ENCODE data around the gene NOTCH1.

NOTCH1 gene

DNA sequence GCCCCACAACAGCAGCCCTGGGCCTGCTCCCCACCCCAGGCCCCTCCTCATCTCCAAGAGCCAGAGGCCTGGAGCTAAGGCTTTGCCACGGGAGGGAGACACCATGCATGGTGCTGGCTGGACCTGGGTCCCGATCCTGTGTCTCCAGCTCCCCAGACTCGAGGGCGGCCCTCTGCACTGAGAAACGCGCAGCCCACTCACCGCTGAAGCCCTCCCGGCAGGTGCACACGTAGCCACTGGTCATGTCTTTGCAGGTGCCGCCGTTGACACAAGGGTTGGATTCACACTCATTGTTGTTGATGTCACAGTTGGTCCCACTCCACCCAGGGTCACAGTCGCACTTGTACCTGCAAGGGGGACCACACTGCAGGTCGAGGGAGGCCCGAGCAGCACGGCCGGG is 32.7 kb downstream of the NOTCH1 start:
- DNase-seq = no peak

DNA sequence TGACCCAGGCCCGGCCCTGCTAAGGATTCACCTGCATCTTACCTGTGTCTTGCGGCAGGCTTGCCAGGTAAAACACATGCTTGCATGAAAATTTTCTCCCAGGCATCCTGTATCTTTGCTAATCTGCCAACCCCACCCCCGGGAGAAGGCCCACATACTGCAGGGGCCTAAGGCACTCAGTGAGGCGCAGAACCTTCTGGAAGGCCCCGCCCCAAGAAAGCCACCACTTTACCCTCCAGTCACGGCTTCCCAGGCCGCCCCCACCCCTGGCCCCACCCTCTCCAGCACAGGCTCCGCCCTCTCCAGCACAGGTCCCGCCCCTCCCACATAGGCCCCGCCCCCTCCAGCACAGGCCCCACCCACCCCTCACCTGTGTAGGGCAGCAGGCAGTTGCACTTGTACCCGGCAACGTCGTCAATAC is 33.2 kb downstream of the NOTCH1 start:
- DNase-seq = peak; percentile 62

DNA sequence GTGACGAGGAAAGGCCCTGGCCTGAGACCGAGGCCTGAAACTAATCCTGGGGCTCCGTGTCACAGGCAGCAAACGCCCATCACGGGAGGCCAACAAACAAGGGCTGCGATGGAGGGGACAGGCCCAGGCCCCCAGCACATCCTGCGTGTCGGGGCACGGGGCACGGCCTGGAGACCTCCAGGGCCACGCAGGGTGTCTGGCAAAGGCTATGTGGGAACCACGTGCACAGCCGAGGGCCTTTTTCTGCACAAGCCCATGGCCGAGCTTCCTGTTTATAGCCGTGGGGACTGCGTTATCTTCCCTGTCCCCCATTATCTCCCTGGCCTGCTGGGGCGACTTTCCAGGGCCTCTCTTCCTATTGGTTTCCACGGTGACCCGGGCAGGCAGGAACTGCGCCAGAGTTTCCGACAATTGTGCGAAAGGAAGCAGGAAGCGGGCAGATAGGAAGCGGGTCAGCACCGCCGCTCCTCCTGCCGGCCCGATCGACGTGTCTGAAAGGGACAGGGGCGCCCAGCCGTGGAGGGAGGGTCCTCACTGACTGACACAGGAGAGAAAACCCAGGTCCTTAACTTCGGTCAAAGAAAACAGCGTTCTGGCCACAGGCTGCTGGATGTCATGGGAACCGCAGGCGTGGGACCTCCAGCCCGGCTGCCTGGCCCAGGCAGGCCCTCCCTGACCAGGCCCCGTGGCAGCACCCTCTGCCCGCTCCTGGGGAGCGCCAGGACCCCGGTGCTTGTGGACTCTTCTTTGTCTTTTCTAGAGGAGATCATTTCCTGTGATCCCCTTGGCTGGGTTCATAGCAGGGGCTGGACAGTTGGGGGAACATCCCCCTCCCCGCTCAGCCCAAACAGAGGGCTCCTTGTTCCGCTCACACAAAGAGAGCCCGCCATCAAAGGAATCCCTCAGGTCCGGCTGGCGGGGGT is 33.9 kb downstream of the NOTCH1 start:
- no peak for DNase-seq

DNA sequence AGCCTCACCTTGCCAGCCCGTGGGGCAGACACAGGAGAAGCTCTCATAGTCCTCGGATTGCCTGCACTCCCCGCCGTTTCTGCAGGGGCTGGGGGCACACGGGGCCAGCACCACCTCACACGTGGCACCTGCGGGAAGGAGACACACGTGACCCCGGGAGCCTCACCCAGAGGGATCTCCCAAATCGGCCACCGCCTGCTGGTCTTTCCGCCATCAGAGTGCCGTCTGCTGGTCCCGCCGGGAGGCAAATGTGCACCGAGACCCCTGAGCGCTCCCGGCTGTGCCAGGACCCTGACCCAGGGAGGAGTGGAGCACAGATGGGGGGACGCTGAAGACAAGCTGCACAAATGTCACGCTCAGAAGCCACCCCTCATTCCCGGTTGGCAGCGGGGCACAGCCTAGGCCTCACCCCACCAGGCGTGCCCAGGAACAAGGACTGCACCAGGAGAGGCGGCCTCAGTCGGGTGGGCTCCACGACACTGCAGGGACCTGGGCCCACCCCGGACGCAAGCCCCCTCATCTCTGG is 34.6 kb downstream of the NOTCH1 start:
- DNase-seq = no peak

DNA sequence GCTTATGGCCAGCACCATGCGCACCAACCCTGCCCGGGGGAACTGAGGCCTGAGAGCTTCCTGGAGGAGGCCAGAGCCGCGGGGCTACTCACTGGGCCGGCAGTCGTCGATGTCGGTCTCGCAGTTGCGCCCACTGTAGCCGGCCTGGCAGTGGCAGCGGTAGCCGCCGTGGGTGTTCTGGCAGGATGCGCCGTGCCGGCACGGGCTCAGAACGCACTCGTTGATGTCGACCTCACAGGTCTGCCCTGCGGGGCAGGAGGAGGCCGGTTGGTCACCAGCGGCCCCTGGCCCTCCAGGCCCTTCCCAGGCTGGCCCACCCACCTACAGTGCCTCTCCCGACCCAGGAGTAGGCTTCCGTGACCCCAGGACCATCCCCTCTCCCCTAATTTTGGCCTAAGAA is 35.3 kb downstream of the NOTCH1 start:
- DNase-seq = no peak

DNA sequence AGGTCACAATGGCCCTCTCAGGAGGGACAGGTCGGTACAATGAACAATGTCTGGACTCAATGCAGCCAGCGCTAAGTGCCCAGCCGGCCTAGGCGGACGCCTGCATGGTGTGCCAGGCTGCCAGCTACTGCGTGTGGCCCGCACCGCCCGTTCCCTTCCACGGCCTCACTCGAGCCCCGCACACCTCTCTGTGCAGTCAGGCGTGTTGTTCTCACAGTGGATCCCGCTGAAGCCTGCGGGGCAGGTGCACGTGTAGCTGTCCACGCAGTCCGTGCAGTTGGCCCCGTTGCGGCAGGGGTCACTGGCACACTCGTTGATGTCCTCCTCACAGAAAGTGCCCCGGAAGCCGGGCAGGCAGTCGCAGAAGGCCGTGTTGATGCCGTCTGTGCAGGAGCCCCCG is 36.3 kb downstream of the NOTCH1 start:
- no peak for DNase-seq

DNA sequence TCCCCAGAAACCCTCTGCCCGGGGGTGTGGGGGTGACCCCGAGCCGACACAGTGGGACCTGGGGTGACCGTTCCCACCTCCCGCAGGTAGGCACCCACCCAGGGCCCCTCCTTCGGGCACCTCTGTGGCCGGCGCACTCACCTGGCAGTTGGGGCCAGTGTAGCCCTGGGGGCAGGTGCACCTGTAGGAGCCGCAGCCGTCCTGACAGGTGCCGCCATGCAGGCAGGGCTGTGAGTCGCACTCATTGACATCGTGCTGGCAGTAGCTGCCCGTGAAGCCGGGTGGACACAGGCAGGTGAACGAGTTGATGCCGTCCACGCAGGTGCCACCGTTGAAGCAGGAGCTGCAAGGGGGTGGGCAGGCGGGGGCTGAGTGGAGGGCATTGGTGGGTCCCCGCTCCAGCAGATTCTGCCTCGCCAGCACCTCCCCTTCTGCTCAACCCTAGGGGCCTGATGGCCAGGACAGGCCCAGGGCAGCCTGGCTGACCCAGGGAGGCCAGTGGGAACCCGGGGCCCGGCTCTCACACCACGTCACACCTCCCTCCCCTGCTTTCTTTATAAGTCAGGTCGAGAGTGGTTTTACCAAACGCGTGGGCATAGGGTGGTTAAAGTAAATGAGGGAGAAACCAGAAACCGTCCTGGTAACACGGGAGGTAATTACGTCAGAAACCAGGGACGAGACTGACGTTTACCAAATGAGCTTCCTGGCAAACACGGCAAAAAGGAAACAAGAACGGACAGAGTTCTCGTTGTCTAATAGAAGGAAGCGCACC is 36.9 kb downstream of the NOTCH1 start:
- no peak for DNase-seq

DNA sequence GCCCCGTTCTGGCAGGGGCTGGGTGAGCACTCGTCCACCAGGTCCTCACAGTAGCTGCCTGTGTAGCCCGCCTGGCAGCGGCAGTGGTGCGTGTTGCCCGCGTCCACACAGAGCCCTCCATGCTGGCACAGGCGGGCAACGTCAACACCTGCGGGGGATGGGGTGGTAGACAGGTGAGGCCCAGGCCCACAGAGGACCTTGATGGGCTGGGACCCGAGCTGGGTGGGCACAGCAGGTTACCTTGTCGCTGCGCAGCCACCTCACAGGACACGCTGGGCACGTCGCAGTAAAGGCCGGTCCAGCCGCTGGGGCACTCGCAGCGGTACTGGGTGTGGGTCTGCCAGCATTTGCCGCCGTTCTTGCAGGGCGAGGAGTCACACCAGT is 37.9 kb downstream of the NOTCH1 start:
- no peak for DNase-seq

DNA sequence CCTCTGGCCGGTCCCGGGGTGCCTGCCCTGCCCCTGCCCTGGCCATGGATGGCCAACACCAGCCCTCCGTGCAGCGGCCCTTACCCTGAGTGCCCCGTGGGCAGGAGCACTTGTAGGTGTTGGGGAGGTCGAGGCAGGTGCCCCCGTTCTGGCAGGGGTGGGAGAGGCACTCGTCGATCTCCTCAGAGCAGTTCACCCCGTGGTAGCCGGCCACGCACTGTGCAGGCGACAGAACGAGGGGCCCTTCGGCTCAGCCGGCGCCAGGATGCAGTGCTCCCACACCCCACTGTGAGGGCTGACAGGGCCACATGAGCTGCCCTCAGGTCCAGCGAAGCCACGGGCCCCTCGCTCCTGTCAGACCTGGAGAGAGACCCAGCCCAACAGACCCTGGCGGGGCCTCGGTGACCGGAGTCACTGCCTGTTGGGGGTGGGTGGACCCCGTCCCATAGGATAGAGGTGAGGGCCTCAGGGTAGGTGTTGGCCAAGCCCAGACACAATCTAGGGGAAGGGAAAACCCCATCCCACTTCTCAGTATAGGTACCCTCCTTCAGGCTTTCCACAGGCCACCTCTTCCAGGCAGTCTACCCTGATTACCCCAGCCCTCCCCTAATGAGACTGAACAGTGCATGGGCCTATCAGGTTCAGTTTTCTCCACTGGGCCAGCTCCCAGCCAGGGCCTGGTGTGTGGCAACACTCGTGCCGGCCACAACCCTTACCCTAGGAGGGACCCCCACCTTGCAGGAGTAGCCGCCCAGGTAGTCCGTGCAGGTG is 38.4 kb downstream of the NOTCH1 start:
- no peak for DNase-seq

DNA sequence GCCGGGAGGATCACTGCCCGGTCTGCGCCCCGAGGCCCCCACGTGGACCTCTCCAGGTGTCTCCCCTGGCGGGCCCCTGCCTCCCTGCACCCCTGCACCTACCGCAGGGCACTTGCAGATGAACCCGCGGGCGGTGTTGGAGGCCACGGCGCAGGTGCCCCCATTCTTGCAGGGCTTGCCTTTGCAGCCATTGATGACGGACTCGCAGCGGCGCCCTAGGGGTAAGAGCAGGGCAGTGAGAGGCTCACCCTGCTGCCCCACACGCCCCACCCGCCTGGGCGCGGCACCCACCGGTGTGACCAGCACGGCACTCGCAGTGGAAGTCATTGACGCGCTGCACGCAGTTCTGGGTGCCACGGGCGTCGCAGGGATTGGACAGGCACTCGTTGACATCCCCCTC is 39.4 kb downstream of the NOTCH1 start:
- DNase-seq = no peak

DNA sequence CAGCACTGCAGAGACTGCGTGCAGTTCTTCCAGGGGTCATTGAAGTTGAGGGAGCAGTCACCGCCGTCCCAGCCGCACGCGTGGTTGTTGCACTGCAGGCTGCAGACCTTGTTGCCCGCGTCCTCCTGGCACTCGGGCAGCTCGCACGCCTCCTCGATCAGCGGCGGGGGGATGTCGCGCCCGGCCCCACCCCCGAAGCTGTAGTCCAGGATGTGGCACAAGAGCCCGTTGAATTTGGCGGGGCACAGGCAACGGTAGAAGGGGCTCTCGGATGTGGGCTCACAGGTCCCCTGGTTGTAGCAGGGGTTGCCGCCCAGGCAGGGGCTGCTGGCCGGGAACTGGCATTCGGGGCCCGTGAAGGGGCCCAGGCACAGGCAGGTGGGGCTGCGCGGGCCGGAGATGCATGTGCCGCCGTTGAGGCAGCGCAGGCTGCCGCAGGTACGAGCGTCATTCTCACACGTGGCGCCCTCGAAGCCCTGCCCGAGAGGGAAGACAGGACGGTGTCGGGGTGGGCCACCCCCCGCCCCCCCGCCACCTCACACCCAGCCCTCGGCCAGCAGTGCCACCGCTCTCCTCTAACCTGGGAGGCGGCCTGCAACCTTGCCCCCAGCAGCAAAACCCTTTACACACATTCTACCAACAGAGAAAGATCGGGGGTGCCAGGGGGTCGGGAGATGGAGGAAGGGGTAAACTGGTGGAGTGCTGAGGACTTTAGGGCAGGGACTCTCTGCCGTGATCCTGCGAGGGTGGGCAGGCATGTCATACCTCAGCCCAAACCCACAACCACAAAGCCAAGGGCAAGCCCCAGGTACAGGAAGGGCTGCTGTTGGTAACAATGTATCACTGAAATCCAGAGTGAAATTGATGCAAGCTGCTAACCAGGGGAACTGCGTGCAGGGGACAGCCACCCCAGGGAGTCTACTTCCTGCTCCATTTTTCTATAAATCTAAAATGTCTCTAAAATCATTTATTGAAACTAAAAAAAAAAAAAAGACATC is 40.1 kb downstream of the NOTCH1 start:
- no peak for DNase-seq

DNA sequence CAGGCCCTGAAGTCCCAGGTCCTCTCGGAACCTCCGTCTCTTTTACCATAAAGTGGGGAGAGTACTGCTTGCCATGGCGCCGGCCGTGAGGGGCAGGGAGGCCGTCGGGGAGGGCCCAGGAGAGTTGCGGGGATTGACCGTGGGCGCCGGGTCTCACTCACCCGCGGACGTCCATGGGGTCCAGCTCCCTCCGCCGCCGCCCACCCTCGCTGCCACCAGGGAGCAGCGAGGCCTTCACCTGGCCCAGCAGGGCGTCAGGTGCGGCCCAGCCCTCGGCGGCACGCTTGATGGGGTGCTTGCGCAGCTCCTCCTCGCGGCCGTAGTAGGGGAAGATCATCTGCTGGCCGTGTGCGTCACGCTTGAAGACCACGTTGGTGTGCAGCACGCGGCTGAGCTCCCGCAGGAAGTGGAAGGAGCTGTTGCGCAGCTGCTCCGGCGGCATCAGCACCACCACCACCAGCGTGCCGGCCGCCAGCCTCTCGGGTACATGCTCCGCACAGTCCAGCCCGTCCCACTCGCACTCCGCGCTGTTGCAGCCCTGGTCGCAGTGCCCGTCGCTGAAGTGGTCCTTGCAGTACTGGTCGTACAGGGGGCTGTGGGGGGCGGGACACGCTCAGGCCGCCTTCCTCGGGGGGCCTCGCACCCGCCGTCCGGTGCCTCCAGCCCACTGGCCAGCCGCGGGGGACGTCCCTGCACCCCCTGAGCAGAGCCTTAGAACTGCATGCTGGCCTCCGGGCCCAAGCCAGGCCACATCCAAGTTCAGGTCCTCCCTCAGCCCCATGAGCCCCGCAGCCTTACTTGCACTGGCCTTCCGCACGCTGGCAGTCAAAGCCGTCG is 41.1 kb downstream of the NOTCH1 start:
- DNase-seq = no peak

DNA sequence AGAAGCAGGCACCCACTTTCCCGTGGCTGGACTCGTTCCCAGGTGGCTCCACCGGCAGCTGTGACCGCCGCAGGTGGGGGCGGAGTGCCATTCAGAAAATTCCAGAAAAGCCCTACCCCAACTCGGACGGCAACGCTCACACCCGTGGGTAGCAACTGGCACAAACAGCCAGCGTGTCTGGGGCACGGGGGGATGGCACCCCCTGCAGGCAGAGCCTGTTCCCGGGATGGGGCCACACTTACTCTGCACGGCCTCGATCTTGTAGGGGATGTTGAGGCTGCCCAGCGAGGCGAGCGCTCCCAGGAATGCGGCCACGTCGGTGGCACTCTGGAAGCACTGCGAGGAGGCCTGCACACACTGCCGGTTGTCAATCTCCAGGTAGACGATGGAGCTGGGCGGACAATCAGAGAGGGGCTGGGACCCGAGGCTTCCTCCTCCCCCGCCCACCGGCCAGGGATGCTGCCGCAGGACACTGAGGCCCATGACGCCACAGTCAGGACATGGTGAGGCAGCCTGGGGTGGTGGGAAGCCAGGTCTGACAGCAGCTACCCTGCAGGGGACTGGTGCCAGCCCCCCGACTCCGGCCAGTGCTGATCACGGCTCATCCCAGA is 42.8 kb downstream of the NOTCH1 start:
- no peak for DNase-seq

DNA sequence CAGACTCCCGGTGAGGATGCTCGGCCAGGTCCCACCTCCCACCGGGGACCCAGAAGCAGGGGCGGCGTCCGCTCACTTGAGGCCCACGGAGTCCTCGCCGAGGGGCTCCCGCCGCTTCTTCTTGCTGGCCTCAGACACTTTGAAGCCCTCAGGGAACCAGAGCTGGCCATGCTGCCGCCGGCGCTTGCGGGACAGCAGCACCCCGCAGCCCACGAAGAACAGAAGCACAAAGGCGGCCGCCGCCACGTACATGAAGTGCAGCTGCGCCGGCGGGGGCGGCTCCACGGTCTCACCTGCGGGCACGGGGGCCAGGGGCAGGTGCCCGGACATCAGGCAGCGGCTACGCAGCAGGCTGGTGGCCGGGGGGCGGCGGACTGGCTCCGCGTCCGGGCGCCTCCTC is 43.7 kb downstream of the NOTCH1 start:
- no peak for DNase-seq

DNA sequence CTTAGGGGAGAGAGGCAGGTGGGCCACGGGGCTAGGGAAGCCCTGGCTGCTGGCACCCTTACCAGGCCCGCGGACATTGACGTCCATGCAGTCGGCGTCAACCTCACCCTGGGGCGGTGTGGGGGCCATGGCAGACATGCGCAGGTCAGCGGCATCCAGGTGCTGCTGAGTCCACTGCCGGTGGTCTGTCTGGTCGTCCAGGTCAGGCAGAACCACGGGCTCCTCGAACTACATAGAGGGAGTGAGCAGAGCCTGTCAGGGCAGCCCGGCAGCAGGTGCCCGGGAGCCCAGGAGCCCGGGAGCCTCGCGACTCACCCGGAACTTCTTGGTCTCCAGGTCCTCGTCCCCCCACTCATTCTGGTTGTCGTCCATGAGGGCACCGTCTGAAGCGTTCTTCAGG is 44.2 kb downstream of the NOTCH1 start:
- no peak for DNase-seq

DNA sequence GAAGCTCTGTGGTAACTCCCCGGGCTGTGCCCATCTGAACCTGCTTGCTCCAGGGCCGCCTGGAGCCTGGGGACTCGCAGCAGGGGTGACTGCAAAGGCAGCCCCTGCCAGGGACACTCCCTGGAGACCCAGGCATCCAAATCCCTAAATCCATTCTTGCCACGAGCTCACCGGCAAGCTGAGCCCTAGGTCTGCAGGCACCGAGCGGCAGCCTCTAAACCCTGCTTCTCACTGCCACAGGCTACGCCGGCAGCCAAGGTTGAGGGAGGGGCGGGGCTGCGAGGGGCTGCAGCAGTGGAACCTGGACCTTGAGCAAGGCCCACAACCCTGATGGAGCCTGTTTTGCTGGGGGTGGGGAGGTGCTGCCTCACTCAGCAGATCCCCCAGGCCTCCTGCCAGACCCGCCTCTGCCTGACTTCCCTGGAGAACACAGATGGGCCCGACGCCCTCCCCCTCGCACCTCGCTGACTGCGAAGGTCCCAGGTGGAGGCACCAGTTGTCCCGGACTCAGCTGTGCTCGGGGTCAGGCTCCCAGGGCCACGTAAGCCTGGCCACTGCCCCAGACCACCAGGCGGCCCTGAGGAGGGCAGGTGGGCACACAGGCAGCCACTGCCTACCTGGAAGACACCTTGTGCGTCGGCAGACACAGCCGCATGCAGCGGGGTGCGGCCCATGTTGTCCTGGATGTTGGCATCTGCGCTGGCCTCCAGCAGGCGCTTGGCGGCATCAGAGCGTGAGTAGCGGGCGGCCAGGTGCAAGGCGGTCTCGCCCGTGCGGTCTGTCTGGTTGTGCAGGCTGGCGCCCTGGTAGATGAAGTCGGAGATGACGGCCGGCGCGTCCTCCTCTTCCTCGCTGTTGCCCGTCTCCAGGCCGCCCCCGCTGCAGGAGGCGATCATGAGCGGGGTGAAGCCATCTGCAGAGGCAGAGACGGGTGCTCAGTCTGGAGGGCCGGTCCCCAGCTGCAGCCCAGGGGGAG is 45.6 kb downstream of the NOTCH1 start:
- no peak for DNase-seq

DNA sequence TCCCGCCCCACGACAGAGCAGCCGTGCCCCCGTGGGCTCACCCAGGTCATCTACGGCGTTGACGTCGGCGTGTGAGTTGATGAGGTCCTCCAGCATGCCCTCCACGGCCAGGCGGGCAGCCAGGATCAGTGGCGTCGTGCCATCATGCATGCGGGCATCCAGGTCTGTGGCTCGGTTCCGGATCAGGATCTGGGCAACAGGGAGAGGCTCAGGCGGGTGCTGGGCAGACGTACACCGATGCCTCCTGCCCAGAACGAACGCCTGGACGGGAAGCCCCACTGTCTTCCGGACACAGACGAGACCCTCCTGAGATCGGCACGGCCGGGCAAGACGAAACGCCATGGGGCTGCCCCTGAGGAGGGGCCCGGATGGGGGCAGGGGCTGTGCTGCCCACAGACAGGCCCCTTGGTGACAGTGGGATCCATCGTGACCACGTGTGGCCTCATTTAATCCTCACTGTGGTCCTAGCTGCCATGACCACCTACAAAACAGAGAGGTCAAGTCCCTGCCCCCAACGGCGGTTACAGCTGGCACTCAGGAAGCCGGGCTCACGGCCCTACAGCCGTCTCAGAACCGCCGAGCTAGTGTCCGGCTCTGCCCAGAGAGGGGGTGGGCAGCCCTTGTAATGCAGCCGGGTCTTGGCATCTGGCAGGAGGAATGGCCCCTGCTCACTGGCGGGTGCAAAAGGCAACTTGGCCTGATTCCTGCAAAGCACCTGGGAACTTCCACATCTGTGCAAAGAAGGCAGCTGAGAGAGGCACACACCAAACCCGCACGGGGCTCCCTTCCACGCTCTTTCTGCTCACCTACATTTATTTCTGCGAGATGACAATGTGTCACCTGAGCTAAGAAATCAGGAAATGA is 46.5 kb downstream of the NOTCH1 start:
- no peak for DNase-seq
